Adipose tissue (tissue), 3 donors: ENCODE data around the gene CNDP2. TPM values are rescaled to one million over a fixed set of nuclear protein-coding genes. Genes with fewer than 3 reads are reported as not detected.
"Not testable (repeated sequence)": the region's sequence is repeated elsewhere in the genome, so short reads cannot be mapped to it uniquely, and the experiment has no call there.

ENCODE experiments used
- H3K27ac ChIP-seq: one replicate; pipeline ENCODE4 v1.5.1; 2013; ENCODE audit warnings: low read depth, low read length
- WGBS, 3 donors: extraction: QIAGEN DNeasy Blood & Tissue Kit; methylation state at CpG; one replicate each; pipeline ENCODE4 v1.1.7; 2013; 5-methylcytosine and 5-hydroxymethylcytosine counted together
- polyA plus RNA-seq, 3 donors: library from polyadenylated mRNA; stranded (reverse); fragments of 200-250 nt; gene quantifications; one replicate each; pipeline ENCODE4 v1.2.3, GENCODE V29; 2013
- donor health status: healthy with polysubstance abuse.
- donor health status: Bipolar disorder and iron deficiency.
- donor health status: healthy.

CNDP2 gene
- polyA plus RNA-seq, 3 donors = 71.8 to 98.7 (median 92.6) TPM

- no peak overlapping the region for H3K27ac ChIP-seq
- 84 to 93% (median 93%) methylated on average over 7 of the region's 7 CpGs for WGBS, 3 donors
Measured at GRCh38 chr18:74511823-74512222, 15.7 kb downstream of the CNDP2 start.

DNA sequence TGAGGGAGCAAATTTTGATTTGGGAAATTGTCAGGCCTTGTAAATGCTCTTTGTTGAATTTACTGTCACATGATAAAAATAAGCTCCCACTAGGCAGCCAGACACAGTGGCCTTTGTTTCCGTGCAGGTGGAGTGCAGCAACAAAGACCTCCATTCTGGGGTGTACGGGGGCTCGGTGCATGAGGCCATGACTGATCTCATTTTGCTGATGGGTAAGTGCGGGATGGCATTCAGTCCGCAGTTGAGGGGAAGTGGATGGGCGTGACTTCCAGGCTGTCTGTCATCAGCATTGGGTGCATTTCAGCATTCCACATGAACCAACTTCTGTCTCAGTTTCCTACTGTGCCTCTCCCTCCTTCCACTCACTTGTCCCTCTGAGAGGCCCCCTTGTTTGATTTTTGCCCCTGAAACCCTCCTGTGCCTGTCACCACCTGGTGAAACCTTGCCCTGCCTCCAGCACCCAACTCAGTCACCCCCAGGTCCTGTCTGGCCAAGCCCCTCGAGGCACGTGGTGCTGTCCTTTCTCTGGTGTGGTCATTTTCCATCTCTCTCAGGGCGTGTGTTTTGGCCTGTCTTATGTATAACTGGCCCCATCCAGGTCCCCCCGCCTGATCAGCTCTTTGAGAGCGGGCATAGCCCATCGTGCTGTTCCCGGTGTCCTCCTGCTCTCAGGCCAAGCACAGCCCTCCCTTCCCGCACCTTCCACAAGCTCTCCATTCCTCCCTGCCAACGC, 16.3 kb downstream of the CNDP2 start:
- H3K27ac ChIP-seq = no peak overlapping the region
- 80 to 95% (median 92%) methylated on average over 15 of the region's 15 CpGs for WGBS, 3 donors

- WGBS, 3 donors = 91 to 95% (median 93%) methylated on average over 27 of the region's 27 CpGs
- no peak overlapping the region for H3K27ac ChIP-seq
Measured at GRCh38 chr18:74513149-74513882, 17.2 kb downstream of the CNDP2 start.

DNA sequence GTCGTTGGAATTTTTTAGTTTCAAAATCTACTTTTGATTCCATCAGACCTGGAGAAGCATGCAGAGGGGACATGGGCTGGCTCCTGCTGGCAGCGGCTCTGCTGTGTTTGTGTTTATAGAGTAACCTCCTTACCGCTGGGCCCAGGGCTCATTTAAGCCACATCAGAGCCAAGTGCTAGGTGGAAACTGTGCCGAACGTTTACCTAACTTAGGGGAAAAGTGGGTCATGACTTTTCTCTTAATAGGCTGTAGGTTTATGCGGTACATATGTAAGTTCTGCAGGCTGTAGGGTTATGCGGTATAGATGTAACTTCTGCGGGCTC, 17.7 kb downstream of the CNDP2 start:
- H3K27ac ChIP-seq = no peak overlapping the region
- 81 to 89% (median 86%) methylated on average over 8 of the region's 8 CpGs for WGBS, 3 donors

DNA sequence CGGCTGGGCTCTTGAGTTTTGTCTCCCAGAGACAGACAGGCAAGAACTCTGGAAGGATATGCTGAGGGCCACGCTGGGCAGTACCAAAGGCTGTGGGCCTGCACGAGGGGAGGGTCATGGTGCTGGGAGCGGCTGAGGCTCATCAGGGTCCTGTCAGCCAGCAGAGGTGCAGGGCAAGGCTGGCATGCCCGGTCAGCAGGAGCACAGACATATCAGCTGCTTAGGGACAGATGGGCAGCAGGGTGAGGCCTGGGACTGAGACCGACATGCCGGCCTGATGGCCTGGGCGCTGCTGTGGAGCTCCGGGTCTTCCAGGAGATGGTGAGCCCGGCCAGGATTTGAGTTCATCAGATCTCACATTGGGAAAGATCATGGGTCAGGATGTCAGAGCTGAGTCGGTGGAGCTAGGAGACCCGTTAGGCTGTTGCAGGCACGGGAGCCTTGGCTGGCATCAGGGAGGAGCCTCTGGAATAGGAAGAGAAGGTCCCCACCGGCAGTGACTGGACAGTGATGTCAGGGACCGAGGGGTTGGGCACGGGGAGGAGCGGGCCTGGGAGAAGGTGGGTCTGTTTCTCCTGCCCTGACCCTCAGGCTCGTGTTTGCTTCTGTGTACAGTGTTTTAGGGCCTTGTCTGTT, 18.8 kb downstream of the CNDP2 start:
- 85 to 95% (median 92%) methylated on average over 18 of the region's 18 CpGs for WGBS, 3 donors
- H3K27ac ChIP-seq = no peak overlapping the region

DNA sequence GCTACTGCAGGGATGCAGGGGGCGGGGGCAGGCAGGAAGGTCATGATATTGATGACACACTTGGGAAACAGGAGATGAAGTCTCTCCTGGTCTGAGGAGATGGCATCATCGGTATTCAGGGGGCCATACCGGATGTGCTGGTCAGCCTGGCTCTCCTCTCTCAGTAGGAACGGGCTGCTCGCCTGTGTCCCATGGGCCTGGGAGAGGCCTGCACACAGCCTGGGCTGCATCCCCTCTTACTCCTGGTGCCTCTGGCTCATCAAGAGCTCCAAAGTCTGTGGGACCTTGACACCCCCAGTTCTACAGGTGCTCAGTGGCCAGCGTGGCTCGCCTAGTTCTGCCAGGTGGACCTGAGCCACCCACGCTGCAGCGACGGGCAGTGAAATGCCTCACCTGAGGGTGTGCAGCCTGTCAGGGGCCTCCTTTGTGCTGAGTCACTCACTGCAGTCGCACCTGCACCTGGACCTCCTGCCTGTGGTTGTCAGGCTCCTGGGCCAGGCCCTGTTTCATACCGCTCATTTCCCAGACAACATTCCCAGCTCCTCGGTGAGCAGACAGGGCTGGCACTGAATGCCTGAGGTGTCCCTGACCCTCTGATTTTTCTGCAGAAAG, 19.6 kb downstream of the CNDP2 start:
- WGBS, 3 donors = 79 to 95% (median 86%) methylated on average over 13 of the region's 13 CpGs
- H3K27ac ChIP-seq = no peak overlapping the region

DNA sequence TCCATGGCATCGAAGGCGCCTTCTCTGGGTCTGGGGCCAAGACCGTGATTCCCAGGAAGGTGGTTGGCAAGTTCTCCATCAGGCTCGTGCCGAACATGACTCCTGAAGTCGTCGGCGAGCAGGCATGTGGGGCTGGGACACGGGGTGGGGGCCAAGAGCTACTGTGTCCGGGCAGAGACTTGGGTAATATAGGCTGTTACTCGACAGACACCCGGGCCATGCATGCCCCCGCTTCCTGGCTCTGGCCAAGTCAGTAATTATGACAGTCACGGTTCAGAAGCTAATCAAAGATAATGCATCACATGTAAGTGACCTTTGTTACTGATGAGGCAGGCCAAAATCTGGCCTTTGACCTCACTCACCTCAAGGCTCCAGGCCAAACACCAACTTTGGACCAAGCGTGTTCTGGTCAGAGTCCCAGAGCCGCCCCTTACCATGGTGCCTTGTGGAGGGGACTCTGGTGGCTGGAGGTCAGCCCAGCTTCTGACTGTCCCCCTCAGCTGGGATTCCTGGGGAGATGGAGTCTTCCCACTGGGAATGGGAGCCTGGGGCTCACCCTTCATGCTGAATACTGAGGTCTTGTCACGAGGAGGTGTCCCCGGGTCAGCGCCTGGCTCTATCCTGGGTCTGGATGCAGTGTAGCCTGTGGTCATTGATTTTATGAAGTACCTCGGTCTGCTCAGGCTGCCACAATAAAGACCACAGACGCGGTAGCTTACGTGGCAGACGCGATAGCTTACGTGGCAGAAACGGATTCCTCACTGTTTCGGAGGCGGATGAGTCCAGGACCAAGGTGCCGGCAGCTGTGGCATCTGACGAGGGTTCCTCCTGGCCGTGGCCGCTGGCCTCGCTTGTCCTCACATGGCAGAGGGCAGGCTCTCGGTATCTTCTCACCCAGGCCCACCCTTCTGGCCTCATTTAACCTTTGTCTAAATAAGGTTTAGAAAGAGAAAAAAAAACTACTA, 20.4 kb downstream of the CNDP2 start:
- H3K27ac ChIP-seq = no peak overlapping the region
- 91 to 96% (median 95%) methylated on average over 35 of the region's 35 CpGs for WGBS, 3 donors

DNA sequence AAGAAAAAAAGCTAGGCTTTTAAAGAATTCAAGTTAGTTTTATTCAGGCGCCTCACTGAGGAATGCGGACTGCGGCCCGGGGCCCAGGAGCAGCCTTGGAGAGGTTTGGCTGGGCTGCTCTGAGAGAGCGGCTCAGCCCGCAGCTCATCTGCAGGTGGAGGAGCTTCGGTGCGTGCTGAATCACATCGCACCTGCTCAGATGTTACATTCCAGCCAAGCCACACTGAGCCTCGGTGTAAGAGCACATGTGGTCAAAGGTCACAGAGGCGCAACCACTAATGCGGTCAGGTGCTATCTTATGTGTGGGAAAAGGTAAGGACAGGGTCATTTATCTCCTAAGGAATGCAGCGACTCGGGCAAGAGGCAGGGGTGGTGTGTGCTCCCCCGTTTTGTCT, 21.1 kb downstream of the CNDP2 start:
- WGBS, 3 donors = 60 to 89% (median 87%) methylated on average over 15 of the region's 15 CpGs
- H3K27ac ChIP-seq = no peak overlapping the region

- WGBS, 3 donors = 79 to 82% (median 80%) methylated on average over 32 of the region's 32 CpGs
- H3K27ac ChIP-seq = no peak overlapping the region
Measured at GRCh38 chr18:74518456-74519295, 22.5 kb downstream of the CNDP2 start.

DNA sequence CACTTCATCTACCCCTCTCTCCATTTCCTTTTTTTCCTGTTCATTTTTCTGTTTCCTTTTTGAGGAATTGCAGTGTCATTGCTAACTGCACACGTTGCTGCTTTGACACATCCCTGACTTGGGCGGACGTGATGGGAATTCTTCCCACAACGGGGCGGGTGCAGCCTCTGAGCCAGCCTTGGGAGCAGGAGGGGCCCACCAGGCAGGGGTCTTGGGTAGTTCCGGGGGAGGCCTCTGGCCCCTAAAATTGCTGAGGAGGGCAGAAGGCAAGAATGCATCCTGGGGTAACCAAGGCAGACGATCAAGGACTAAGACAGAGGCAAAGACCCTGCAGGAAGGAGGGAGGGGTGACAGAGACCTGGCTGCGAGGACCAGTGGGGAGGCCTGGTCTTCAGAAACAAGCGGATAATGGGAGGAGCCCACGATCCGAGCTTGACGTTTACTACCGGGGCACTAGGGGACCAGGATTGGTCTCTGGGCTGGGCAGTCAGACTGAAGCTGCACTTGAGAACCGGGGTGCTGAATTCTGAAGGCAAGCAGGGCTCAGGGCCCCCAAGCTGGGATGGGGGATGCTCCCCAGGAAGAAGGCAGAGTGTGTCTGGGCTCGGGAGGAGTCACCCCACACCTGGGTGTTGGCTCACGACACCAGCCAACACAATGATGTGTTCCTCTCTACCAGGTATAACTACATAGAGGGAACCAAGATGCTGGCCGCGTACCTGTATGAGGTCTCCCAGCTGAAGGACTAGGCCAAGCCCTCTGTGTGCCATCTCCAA, 23.3 kb downstream of the CNDP2 start:
- 84 to 94% (median 86%) methylated on average over 18 of the region's 18 CpGs for WGBS, 3 donors

GRCh38 chr18:74520096-74520833, 24.1 kb downstream of the CNDP2 start:
- no peak overlapping the region for H3K27ac ChIP-seq
- 87 to 90% (median 89%) methylated on average over 14 of the region's 14 CpGs for WGBS, 3 donors

More for the DNA sequence above, 23.3 kb downstream of the CNDP2 start:
- no peak overlapping the region for H3K27ac ChIP-seq

- H3K27ac ChIP-seq = no peak overlapping the region
- WGBS, 3 donors = 97 to 98% (median 97%) methylated on average over 15 of the region's 15 CpGs
Measured at GRCh38 chr18:74521068-74521725, 25.0 kb downstream of the CNDP2 start.

DNA sequence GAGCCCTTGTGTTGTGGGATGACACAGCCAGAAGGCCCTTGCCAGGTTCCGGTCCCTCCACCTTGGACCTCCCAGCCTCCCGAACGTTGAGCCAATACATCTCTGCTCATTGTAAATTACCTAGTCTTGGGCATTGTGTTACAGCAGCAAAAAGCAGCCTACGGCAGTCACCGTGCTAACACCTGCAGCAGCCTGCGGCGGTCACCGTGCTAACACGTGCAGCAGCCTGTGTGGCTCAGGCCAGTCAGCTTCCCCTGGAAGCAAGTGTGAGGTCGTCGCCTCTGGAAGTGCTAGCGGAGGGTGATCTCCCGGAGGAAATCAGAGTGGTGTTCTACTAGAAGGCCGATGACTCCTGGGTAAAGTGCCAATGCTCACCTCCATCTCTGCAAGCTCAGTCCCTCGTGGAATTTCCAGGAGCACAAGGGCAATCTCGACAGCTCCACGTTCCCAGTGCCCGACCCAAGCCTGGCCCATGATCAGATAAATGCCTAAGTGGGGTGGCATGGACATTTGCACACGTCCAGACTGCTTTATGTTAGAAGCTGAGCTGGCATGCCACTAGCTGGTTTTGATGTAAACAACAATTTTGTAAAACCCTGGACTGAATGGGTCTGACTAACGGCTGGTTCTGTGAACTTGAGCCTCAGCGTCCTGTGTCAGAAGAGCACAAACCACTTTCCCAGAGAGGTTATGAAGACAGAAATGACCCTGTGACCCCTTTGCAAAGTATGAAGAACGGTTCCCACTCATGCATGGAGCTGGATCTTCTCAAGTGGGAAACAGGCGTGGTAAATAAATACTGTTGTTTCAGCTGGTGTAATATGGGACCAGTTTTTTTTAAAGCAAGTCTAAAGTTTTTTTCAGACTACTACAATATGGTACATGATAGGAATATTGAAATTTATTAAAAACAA, 26.7 kb downstream of the CNDP2 start:
- WGBS, 3 donors = 79 to 91% (median 88%) methylated on average over 23 of the region's 23 CpGs
- H3K27ac ChIP-seq = no peak overlapping the region

DNA sequence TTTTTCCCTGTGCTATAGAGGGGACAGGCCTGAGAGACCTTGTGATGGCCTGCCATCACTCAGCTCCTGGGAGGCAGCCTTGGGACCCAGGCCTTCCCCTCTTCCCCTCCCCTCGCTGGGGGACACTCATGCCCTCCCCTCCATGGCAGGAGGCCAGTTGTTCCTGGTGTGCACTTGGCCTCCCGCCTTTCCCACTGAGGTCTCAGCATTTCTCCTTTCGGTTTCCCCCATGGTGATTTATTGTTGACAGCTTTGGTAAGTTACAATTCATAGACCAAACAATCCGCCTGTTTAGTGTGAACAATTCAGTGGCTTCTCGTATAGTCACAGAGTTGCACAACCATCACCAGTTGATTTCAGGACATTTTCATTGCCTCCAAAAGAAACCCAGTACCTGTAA, 27.9 kb downstream of the CNDP2 start:
- no peak overlapping the region for H3K27ac ChIP-seq
- 18 to 56% (median 19%) methylated on average over 5 of the region's 5 CpGs for WGBS, 3 donors

GRCh38 chr18:74524915-74525314, 28.8 kb downstream of the CNDP2 start:
- not testable (repeated sequence) for H3K27ac ChIP-seq
- 96 to 97% (median 96%) methylated on average over 7 of the region's 7 CpGs for WGBS, 3 donors
